DMS 273 treated with DMSO at 0.1 percent for 48 hours (cell line): Measurements from ENCODE around the gene RGS21.

Experiments
- DNase-seq: peaks from one replicate; lab custom pipeline; 2025; lab: John Stamatoyannopoulos, UW

Gene RGS21

DNA sequence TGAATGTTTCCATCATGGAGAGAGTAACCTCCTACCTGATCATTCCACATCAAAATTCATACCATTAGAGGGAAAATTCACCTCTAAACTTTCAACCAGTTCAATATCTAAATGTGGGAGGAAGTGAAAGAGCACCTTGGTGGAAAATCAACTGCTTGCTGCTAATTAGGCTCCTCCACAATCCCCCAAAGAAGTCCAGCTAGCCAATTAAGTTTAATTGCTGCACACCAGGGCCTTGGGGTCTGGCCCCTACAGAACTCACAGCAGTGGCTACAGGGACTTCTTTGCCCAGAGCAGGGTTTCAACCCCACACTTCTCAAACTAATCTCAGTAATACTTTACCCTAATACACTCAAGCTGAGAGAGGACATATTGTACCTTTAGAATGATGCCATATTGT lies 62.1 kb downstream of the RGS21 start:
- DNase-seq: no peak

DNA sequence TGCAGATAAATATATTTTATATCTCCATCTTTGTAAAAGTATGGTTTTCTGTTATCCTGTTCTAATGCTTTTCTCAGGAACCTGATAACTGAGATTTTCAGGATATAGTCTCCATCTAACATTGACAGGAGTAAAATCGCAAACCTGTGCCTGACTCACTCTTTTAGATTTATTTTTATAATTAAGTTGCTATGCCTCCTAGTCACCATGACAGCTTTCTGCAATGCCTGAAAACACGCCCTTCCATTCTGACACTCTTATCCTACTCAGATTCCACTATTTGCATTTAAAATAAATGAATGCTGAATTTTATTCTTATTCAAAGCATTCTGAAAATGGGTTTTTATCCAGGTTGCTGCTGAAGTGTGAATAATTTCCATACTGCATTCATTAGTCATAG lies 62.8 kb downstream of the RGS21 start:
- DNase-seq: no peak

DNA sequence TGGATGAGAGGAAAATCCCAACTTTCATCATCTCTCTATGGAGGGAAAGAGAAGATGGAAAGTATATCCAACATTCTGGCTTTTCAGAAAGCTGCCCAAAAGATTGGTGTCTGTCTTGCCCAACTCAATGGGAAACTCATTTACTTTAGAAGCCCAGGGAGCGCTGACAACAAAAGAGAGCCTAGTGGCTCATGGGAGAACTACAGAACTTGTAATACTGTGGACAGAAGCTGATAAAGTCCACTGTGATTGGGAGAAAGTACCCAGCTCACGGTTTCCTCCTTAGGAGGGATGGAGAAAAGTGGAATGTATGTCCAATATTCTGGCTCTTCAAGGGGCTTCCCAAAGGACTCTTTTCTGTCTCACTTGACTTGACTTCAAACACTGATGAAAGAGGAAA lies 66.0 kb downstream of the RGS21 start:
- DNase-seq: no peak

DNA sequence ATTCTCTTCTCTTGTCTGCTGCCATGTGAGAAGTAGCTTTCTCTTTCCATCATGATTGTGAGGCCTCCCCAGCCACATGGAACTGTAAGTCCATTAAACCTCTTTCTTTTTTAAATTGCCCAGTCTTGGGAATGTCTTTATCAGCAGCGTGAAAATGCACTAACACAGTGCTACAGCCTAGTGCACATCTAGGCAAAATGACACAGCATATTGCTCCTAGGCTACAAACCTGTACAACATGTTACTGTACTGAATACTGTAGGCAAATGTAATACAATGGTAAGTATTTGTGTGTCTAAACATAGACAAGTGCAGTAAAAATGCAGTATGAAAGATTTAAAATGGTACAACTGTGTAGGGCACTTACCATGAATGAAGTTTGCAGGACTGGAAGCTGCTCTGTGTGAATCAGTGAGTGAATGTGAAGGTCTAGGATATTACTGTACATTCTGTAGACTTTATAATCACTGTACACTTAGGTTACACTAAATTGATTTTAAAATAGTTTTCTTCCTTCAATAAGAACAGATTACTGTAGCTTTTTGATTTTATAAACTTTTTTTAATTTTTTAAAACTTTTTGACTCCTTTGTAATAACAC lies 69.4 kb downstream of the RGS21 start:
- DNase-seq: no peak

DNA sequence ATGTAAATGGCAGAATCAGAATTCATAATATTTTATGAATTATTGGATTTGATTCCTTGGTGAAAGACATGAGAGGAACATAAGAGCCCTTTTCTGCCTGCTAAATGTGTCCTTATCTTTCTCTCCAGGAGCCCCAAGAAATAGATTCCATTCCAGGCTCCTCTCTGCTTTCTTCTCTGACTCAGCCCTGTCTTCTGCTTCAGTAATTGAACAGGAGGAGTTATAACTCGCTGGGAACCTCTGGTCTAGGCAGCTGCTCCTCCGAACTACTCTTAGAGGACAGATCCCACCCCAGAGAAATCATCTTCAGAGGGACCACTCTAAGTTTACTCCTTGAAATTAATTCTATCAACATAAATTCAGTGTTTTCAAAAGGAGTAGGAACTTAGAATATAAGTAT lies 78.4 kb downstream of the RGS21 start:
- DNase-seq: no peak

DNA sequence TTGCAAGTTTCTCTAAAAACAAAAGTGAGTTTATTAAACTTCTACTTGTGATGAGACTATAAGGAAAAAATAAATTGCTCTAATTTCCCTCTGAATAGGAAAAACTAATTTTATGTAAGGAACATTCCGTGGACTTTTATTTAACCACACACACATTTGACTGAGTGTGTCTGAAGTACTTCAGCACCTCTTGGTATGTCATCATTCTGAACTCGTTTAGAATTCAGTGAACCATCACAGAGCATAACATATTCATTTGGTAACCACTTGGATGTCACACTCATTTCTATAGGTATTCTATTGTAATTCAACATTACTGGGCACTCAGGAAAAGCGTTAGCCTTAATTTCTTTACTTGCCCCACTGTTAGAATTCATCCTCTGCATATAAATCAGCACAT lies 79.1 kb downstream of the RGS21 start:
- no peak for DNase-seq

DNA sequence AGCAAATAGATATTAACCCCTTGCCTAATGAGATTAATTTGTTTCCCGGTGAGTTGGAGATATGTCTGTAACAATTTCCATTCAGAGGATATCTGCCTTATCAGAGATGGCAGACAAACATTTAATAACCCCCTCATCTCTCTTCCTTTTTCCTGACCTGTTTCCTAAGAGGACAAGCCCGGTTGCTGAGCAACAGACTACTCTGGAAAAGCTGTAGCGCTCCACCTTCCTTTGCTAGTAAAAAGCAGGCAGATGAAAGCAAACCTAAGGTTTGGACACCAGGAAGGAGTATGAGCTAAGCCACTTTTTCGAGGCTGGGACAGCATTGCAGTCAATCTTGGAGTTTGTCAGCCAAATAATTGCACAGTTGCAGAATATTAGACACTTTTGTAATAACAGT lies 82.4 kb downstream of the RGS21 start:
- DNase-seq: no peak

DNA sequence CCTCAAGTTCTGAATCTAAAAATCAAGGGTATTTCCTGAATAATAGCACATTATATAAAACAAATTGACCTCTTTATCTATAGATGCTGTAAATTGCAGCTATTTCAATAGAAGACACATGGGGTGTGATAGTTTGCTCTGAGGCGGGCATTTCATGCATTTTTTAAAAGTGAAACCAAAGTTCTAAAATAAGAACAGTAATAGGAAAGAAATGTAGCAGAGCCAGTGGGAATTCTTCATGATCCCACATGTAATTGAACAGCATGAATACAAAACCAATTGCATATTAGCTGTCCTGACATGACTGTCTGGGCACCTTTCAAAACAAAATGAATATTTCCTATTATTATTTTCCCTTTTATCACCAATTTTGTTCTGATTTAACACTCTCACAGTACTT lies 85.0 kb downstream of the RGS21 start:
- DNase-seq: no peak

DNA sequence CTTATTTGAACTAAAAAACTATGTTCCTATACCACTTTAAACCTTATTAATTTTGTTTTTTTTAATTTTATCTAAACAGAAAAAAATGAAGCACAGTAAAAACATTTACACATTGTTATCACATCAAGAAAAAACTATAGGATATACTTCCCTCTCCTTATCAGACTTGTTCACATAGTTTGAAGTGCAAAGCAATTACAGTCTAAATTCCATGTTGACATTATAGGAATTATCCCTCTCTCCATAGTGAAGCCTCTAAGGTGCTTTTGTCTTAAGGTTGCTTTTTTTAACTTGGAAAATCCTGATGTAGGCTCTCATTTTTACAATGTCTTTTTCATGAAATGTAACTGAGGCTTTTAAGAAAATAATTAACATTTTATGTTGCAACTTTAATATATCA lies 85.8 kb downstream of the RGS21 start:
- DNase-seq: no peak

DNA sequence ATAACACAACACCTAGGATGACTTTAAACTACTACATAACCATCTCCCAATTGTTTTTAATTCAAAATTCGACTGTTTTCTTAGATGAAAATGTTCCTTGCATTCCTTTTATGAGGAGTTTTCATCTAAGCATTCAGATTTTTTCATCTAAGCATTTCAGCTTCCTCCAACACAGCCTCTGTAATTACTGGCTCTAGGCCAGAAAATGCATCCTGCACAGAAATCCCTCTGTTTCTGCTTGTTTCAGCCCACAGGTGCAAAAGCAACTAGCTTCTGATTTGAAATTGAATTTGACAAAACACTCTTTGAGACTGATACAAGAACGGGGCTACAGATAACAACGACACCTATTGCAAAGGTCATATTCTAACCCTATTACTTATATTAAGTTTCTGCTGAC lies 90.4 kb downstream of the RGS21 start:
- no peak for DNase-seq
